GM21619 (cell line): ENCODE data around the gene TRIM54.
"Not testable (repeated sequence)": the region's sequence is repeated elsewhere in the genome, so short reads cannot be mapped to it uniquely, and the experiment has no call there.

ENCODE experiments used
- ATAC-seq: cut with Tn5 transposase; IDR thresholded peaks from one replicate; pipeline ENCODE4 v1.9.1; 2021; ENCODE audit not compliant: unreplicated experiment

Gene TRIM54

DNA sequence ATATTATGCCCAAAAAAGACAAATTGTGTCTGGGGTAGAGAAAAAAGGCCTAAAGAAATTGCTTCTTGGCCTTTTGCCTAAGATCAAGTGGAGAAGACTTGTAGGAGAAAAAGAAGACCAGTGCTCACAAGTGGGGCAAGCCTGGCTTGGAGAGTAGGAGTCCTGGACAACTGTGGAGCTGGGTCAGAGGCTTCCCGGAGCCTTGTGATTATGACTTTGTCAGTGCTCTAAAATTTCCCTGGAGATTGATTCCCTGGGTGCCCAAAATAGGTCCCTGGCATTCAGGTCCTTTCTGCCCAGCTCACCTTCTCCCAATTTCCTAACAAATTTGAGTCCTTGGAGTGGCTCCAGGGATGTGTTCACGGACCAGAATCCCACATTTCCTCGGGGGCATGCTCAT lies 787 bp upstream of the TRIM54 start:
- ATAC-seq = no peak

DNA sequence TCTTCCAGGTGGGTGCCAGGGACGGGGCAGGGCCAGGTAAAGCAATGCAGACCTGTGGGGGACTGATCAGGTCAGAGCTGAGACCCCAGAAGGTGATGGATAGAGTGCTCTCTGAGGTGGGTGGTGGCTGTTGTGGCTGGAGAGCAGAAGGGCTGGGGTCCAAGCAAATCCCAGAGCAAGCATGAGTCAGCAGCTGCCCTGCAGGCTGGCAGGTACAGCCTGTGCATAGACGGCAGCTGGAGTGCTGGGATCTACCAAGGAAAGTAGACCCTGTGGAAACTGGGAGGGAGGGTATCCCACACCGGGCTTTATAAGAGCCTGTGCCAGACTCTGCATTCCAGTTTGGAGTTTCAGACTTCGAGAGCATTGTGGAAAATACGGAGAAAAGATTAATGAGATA lies 663 bp downstream of the TRIM54 start:
- no peak for ATAC-seq

DNA sequence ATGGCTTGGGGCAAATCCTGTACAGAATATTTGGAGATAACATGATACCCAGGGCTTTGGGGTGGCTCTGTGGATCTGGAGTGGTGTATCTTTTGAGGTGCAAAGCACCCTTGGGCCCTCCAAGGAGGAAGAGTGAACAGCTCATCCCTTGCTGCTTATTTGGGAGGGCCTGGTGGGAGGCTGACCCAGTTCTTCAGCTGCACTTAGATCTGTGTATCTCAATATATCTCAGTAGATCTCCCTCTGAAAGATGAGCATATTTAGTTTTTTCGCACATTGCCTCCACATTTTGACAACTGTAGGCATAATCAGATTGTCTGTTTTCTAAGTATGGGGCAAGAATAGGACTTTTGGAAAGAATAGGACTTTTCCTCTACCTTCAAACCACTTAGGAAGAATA lies 2.8 kb downstream of the TRIM54 start:
- ATAC-seq = no peak

DNA sequence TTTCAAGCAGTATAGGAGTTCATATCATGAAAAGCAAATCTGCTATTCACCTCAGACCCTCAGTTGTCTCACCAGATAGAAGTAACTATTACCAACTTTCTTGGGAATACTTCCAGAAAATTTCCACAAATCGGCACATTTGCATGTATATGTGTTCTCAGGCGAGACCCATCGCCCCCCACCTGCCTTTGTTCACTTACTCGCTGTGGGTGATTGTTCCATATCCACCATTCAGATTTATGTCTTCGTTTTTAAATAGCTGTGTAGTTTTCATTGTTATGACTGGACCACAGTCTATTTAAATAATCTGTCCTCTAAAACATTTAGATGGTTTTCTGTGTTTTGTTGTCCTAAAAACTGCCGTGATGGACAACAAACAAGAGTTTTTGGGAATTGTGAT lies 3.3 kb downstream of the TRIM54 start:
- ATAC-seq = no peak

DNA sequence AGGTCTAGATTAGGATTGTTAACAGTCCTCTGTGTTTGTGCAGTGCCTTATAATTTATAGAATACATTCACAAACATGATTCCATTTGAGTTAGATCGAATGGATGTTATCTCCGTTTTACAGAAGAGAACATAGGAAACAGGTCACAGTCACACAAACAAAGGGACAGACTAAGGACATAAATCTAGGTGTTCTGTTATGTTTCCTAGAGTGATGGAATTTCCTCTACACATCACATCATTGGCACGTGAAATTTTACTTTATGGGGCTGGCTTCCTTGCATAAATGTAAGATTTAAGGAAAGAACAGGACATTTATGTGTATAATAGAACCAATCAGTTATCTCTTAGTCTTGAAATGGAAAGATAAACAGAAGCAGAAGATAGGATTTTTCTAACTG lies 6.4 kb downstream of the TRIM54 start:
- ATAC-seq = no peak

DNA sequence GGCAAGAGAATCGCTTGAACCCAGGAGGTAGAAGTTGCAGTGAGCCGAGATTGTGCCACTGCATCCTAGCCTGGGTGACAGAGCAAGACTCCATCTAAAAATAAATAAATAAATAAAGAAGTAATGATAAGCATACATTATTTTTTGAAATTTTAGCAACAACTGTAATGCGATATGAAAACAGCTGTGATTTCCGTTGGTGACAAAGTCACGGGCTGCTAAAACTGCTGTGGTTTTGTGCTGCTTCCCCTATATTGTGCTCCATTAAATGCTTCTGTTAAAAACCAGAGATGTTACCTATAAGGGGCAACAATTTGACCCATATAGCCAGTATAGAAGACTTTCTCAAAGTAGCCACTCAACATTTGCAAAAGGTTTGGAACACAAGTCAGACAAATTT lies 8.3 kb downstream of the TRIM54 start:
- no peak for ATAC-seq

DNA sequence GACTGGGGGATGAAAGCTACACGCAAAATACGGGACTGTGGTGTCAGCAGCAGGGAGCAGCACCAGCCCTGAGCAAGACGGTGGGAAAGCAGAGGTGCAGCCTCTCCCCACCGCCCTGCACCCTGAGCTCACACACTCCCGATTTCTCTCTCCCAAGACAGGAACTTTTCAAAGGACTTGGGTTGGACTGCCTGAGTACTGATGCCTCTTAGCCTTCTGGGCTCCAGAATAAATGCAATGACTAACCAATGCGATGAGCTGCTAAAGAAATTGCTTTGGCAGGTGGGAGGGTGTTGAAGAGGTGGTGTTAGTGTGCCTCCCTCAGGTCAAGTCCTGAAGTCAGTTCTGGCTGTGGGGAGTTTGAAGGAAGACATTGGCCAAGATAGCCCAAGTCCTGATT lies 9.6 kb downstream of the TRIM54 start:
- no peak for ATAC-seq

DNA sequence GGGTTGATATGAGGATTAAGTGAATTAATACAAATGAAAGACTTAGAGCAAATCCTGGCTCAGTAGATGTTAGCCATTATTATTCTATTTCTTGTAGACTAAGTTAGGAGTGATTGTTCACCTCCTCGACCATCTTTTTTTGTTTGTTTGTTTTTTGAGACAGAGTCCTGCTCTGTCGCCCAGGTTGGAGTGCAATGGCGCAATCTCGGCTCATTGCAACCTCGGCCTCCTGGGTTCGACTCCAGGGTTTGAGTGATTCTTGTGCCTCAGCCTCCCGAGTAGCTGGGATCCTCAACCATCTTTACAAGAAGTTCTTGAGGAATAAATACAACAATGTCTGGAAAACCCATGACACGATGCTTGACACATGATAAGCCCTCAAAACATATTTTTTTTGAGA lies 12.7 kb downstream of the TRIM54 start:
- no peak for ATAC-seq

DNA sequence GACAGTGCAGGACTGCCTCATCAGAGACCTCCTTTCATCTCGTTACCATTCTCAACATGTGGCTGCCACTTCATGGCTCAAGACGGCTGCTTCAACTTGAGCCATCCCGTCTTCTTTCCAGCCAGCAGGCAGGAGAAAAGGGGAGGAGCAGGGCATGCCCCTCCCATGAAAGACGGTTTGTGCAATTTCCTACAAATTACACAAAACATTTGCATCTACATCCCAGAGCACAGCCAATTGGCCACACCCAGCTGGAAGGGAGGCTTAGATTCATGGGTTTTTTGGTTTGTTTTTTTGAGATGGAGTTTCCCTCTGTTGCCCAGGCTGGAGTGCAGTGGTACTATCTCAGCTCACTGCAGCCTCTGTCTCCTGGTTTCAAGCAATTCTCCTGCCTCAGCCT lies 14.3 kb downstream of the TRIM54 start:
- no peak for ATAC-seq

DNA sequence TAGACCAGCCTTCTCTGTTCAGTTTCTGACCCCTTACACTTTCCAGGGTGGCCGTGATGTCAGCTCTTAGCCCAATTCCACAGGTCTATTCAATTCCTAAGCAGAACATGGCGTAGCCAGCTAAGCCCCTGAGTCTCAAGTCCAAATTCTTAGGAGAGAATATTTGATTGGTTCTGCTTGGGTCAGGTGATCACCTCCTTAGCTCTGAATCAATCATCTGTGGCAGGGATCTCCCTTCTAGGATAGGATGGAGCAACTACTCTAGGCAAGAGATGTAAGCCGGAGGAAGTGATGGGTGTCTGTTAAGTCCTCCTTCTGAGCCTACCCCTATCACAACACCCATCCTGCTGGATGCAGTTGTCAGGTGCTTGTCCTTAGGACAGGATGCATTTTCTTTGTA lies 15.0 kb downstream of the TRIM54 start:
- ATAC-seq = no peak

DNA sequence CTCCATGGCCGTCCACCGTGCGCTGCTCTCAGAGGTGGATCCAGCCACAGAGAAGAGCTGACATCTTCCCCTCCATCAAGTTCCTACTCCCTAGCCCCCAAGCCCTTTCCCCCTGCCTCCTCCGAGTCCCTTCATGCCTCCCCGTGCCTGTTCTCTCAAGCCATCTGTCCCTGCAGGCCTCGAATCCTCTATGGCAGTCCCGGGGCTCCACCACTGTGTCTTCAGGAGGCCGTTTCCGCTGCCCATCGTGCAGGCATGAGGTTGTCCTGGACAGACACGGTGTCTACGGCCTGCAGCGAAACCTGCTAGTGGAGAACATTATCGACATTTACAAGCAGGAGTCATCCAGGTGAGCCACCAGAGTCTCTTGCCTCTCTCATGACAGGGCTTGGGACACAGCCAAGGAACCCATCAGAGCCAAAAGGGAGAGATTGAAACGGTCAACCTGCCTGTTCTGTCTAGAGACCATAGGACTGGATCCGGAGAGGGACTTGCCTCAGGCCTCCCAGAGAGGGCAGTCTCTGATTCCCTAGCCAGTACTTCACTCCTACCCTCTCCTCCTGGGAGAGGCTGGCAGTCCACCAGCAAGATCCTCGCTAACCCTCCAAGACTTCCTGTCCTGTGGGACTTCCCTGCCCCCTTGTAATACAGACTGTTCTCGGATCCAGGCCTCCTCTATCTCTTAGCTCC lies 16.3 kb downstream of the TRIM54 start:
- ATAC-seq = no peak

DNA sequence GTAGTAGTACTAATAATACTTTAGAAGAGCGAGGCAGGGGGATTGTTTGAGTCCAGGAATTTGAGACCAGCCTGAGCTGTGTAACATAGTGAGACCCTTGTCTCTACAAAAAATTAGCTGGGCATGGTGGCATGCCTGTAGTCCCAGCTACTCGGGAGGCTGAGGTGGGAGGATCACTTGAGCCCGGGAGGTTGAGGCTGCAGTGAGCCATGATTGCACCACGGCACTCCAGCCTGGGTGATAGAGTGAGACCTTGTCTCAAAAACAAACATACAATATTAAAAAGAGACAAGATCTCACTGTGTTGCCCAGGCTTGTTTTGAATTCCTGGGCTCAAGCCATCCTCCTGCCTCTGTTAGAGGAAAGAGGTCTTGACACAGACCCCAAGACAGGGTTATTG lies 18.4 kb downstream of the TRIM54 start:
- not testable (repeated sequence) for ATAC-seq

DNA sequence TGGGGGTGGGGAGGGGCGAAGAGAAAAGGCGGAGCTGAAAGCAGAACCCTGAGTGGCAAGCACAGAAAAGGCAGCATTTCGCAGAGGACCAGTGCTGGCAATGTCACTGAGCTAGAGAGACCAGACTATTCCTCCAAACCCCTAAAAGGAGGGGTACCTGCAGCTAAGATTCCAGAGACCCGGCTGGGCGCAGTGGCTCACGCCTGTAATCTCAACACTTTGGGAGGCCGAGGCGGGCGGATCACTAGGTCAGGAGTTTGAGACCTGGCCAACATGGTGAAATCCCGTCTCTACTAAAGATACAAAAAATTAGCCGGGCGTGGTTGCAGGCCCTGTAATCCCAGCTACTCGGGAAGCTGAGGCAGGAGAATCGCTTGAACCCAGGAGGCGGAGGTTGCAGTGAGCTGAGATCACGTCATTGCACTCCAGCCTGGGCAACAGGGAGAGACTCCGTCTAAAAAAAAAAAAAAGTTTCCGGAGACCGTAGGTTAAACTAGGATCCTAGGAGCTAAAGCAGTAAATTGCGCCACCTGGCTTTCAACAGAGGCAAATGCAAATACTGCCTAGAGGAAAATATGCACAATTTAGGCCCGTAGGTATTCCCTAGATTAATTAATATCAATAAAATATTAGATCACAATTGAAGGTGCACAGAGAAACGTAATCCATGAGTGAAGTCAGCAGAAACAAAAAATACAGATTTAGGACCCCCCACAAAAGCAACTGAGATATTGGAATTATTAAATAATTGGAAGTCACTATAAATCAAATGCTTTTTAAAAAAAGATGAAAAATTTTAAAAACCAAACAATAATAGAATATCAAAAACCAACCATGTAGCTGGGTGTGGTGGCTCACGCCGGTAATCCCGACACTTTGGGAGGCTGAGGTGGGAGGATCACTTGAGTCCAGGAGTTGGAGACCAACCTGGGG lies 21.1 kb downstream of the TRIM54 start:
- ATAC-seq = peak; percentile 56

DNA sequence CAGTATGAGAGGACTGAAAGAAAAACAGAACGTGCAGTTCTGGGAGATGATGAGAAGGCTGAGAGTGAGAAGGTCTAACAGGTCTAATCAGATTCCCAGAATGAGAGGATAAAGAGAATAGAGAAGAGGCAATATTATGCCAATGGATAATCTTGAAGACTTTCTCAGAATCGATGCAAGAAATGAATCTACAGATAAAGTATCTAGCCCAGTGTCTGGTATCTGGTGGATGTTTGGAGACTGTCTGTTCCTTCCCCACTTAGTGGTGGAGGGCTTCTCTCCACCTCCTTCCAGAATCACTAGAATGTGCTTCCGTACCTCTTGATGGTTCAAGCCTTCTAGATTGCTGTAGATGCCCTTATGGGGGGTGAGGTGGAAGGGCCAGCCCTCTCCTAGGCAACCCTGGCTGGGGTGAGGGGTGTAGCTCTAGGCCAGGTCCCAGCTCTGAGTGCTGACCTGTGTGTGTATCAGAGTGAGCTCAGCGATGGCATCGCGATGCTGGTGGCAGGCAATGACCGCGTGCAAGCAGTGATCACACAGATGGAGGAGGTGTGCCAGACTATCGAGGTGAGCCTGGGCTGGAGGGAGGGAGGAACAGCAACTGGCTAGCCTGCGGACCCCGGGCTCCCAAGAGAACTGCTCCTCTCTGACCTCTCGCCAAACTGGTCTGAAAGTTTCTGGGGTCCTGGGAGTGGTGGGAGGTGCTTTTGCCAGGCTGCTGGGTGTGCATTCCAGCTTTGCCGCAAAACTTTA lies 22.4 kb downstream of the TRIM54 start:
- ATAC-seq = no peak

DNA sequence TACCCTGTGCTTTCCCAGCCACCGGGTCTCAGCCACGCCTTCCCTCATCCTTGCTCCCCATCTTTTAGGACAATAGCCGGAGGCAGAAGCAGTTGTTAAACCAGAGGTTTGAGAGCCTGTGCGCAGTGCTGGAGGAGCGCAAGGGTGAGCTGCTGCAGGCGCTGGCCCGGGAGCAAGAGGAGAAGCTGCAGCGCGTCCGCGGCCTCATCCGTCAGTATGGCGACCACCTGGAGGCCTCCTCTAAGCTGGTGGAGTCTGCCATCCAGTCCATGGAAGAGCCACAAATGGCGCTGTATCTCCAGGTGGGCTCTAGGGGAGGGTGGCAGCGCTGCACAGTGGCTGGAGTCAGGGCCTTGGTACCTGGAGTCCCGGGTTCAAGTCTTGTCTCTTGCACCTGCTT lies 23.3 kb downstream of the TRIM54 start:
- ATAC-seq = no peak

DNA sequence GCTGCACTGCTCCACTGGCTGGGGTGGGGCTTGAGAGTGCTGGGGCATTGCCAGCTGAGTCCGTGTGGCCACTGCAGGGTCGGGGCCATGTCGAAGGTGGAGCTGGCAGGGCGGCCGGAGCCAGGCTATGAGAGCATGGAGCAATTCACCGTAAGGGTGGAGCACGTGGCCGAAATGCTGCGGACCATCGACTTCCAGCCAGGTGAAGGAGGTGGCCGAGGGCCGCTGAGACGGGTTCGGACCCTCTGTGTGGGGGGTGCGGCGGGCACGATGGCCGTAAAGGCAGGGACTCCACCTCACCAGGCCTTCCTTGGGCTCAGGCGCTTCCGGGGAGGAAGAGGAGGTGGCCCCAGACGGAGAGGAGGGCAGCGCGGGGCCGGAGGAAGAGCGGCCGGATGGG lies 23.9 kb downstream of the TRIM54 start:
- ATAC-seq = no peak

DNA sequence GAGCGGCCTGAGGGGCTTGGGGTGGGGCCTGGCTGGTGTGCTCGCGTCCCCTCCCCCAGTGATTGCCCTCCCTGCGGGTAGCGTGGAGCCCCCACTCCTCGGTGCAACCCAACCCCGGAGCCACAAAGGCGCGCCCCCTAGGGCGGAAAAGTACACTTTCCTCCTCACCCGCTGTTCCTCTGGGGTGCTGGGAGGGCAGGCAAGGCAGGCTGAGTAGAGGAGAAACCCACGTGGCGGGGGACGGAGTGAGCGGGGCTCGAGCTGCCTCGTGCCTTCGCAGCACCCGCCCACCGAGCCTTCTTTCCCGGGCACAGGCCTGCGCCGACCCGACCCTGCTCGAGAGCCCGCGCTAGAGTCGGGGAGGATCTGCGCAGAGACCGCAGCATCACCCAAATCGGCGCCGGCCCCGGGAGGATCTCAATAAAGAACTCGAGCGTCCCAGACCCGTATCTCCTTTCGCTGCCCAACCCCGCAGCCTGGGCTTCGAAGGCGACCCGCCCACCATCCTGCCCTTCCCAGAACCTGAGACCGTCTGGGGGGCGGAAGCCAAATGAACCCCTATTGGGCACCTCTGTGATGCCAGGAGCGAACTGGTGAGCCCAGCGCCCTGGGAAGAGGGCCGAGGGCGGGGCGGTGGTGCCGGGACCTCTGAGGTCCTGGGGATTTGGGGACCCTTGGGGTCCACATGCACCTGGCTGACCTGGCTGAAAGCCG lies 24.5 kb downstream of the TRIM54 start:
- ATAC-seq = no peak

DNA sequence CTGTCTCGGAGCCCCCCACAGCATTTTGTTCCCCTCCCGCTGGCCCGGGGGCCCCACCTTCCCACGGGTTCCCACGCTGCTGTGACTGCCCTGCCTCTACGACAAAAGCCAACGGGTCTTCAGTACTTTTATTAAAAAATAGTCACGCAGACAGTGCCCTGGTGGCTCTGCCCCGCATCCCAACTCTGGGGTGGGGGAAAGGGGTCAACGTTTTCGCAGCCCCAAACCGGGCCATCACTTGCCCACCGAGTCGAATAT lies 25.0 kb downstream of the TRIM54 start:
- no peak for ATAC-seq

DNA sequence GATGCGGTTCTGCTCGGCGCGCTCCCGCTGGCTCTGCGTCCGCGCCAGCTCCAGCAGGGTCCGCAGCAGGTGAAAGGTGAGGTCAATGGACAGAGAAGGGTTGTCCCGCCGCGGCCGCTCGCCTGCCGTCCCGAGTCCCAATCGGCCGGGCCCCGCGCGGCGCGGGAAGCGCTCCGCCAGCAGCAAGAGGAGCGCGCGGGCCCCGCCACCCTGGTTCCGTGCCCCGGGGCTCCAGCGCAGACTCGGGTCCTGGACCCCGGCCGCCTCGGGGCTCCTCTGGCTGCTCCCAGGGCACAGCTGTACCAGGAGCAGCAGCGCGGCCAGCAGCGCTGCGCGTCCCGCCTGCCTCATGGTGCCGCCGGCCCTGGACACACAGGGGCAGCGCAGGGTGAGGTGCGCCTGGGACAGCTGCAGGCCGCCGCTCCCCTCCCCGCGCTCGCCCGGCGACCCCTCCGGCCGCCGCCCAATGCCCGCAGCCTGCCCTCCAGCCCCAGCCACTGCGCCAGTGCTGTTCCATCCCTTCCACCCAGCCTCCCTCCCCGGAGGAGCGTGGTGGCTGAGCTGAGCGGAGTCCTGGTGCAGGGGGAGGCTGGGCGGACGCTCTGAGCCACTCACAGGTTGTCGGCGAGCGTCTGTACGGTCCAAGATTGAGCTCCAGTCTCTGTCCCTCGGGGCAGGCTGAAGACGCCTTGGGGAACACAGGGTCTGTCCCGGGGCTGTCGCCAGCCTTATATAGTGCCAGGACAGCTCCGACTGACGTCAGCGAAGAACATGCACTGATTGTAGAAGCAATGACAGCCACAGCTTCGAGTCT lies 25.5 kb downstream of the TRIM54 start:
- ATAC-seq = no peak

DNA sequence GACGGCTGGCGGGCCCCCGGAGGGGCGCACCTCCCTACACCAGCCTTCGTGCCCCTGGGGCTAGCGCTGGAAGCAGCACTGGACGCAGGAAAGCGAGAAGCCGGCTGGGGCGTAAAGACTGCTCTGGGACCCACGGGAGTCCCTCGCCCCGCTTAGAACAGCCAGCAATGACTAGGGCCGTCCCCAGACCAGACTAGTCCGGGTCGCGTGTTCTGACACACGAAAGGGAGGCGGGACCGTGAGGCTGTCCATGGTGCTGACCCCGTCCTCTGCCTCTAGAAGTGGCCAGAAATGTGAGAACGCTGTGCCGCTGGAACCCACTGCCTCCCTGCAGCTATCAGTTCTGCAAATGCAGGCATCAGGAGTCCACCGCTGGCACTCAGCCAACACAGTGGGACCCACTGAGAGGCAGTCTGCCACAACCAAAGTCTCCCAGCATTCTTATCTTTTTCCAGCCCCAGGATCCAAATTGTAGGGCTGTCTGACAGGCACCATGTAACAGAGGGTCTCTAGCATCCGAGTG lies 26.2 kb downstream of the TRIM54 start, which contains the start of gene UCN:
Gene UCN, minus strand, starts transcription at position 87 of the 523 bp plus-strand sequence. CDS start 550 bp downstream, outside the sequence.
- ATAC-seq = no peak
